ENCODE data around the gene MYOZ2. TPM values are rescaled to one million over a fixed set of nuclear protein-coding genes. Genes with fewer than 3 reads are reported as not detected.
A peak's percentile ranks its signal among the peaks of the same experiment; 100 is the strongest.

Gene MYOZ2
- total and polyA plus RNA-seq, 8 donors, result 0.06 to 0.43 (median 0.20) TPM; not detected in 4

DNA sequence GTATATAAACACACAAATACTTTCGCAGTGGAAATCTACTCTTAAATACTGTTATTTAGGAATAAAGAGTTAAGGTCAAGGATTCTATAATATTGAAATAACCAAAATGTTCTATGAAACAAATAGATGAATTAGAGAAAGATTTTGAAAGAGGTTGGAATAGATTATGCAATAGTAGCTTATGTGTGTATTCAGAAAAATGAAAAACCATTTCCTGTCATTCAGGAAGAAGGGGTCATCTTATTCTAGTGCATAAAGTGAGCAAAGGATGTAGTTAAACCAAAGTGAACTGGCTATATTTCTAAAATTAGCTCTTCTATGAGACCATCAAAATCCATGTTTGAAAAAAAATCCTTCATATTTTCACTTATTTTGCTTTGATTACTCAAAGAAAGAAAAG, 30.0 kb upstream of the MYOZ2 start:
- Histone ChIP-seq H3K4me1 (peaks cover 8 to 21% (median 11%) of the 10 kb centered on the region in 3 donors), H3K27me3 (no peaks in the 10 kb centered on the region), H3K27ac (peak overlapping the region in 1 of 4 donors; percentile 54), H3K36me3 (no peaks in the 10 kb centered on the region), H3K9me3 (no peaks in the 10 kb centered on the region), H3K4me3 (no peak overlapping the region)
- WGBS, 2 donors, result 95 to 99% methylated on average over 1 of the region's 1 CpG
- intact Hi-C loops (cut with DNase I), result no loop called here
- no peak for DNase-seq
- no peak for ATAC-seq
- FAIRE-seq, result peak; percentile 78
- TF ChIP-seq, protein P1, sequence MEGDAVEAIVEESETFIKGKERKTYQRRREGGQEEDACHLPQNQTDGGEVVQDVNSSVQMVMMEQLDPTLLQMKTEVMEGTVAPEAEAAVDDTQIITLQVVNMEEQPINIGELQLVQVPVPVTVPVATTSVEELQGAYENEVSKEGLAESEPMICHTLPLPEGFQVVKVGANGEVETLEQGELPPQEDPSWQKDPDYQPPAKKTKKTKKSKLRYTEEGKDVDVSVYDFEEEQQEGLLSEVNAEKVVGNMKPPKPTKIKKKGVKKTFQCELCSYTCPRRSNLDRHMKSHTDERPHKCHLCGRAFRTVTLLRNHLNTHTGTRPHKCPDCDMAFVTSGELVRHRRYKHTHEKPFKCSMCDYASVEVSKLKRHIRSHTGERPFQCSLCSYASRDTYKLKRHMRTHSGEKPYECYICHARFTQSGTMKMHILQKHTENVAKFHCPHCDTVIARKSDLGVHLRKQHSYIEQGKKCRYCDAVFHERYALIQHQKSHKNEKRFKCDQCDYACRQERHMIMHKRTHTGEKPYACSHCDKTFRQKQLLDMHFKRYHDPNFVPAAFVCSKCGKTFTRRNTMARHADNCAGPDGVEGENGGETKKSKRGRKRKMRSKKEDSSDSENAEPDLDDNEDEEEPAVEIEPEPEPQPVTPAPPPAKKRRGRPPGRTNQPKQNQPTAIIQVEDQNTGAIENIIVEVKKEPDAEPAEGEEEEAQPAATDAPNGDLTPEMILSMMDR (IDR thresholded peaks at IDR 0.05), result no peak

DNA sequence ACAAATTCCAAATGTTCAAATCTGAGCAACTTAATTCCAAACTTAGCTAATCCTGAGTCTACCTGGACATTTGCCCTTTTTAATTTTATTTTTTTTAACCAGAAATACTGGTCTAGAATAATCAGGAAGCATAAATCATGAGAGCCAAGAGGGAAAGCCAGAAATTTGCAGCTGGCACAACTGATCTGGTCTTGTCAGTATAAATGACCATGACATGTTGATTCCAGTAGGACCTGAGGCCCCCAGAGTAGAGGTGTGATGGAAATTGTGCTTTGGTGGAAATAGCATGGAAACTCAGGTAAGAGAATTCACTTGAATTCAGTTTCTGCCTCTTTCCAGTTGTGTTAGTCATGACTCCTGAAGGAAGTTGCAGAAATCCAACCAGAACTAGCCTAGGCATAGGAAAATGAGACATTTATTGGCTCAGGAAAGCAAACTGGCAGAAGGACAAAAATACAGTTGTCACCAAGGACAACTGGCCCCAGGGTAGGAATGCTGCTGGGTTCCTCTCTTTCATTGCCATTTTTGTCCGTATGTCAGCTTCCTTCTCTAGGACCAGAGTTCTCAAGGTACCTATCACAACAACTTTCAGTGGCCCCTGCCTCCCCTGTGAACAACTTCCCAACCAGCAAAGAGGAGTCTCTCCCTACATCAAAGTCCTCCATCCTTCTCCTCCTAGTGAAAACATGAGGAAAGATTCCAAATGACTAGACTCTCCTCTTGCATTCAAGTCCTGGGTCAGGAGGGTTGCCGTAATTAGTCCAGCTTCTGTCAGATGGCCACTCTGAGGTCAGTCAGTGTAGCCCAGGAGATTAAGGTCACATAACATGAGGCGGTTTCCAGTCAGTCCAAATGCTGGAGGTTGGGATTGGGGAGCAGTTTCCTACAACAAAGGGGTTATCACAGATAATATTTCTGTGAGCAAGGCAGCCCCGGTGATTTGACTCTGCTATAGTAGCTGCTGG, 29.3 kb upstream of the MYOZ2 start:
- intact Hi-C loops (cut with DNase I), result no loop called here
- Histone ChIP-seq H3K9me3 (no peaks in the 10 kb centered on the region), H3K27ac (peak overlapping the region in 1 of 4 donors; percentile 54), H3K36me3 (no peaks in the 10 kb centered on the region), H3K4me3 (no peak overlapping the region), H3K27me3 (no peaks in the 10 kb centered on the region), H3K4me1 (peaks cover 8 to 21% (median 11%) of the 10 kb centered on the region in 3 donors)
- peak in 2 of 6 donors; percentile 8 to 17 for DNase-seq
- FAIRE-seq, result no peak
- WGBS, 2 donors, result 52% methylated on average over 4 of the region's 4 CpGs
- TF ChIP-seq, protein P1 (IDR thresholded peaks at IDR 0.05), result no peak
- peak; percentile 73 to 89 (median 76) for ATAC-seq

DNA sequence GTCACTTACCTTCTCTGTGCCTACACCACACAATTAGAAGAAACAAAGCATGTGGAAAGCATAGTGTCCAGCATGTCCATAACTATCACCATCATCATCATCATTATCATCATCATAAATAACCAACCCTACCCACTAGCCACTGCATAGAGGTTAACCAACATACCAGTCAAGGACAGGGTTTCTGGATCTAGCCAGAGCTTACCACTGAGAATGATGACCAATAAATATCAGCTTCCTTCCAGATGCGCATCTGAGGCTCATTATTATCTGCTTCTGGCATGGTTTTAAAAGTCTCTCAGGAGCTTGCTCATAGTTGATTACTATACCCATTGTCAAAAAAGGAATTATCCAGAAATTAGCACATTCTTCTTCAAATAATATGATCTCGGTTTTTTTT, 25.5 kb upstream of the MYOZ2 start:
- intact Hi-C loops (cut with DNase I), result no loop called here
- Histone ChIP-seq H3K27me3 (no peaks in the 10 kb centered on the region), H3K36me3 (no peaks in the 10 kb centered on the region), H3K4me1 (peaks cover 8 to 23% (median 9%) of the 10 kb centered on the region in 3 donors), H3K4me3 (no peak overlapping the region), H3K27ac (no peak overlapping the region), H3K9me3 (no peaks in the 10 kb centered on the region)
- FAIRE-seq, result no peak
- TF ChIP-seq, protein P1 (IDR thresholded peaks at IDR 0.05), result no peak
- no peak for ATAC-seq
- DNase-seq, result no peak
- 91 to 94% methylated on average over 2 of the region's 2 CpGs for WGBS, 2 donors

DNA sequence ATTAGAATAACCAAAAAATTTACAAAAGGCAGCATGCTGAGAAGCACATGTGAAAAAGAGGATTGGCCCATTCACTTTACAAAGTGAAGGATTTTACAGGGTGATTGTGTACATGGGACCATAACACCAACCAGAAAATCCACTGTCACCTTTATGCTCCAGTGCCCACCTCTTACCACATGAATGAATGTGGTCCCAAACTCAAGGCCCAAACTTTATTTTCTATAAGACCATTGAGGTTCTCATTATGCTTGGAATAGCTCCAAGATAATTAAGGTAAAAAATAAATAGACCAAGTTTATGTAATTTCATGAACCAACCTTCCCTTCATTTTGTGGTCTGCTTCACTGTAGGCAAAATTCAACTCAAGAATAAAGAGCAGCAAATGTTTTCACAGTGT, 24.3 kb upstream of the MYOZ2 start:
- no peaks in the 10 kb centered on the region for H3K36me3 ChIP-seq
- DNase-seq, result no peak
- TF ChIP-seq, protein P1 (IDR thresholded peaks at IDR 0.05), result no peak
- no peak for ATAC-seq
- peaks cover 0 to 12% (median under 1%) of the 10 kb centered on the region in 3 donors for H3K4me1 ChIP-seq
- intact Hi-C loops (cut with DNase I), result no loop called here
- no peak overlapping the region for H3K27ac ChIP-seq
- FAIRE-seq, result no peak
- no peaks in the 10 kb centered on the region for H3K9me3 ChIP-seq
- no peaks in the 10 kb centered on the region for H3K27me3 ChIP-seq
- H3K4me3 ChIP-seq, result no peak overlapping the region

Data from pancreas (tissue), 10 donors.